Mammary epithelial cell (primary cell): Measurements from ENCODE around the gene FBXL15.

Experiments used
- CTCF ChIP-seq, 2 donors: IDR thresholded peaks in 1 of 2; conservative IDR thresholded peaks in 1 of 2; 2 replicates each; pipeline ENCODE4 v1.5.1; 2011 to 2012; ENCODE audit warnings: inconsistent platforms in 2 of 2, low read length in 2 of 2, mild to moderate bottlenecking in 2 of 2, control low read depth in 1 of 2, low read depth in 1 of 2; ENCODE audit not compliant: insufficient read depth in 1 of 2; ENCODE audit errors: extremely low read depth in 1 of 2
- EZH2 ChIP-seq: IDR thresholded peaks from 2 replicates; pipeline ENCODE4 v1.6.1; 2012; ENCODE audit warnings: low read length, inconsistent platforms, borderline replicate concordance

- TF ChIP-seq CTCF (conservative IDR thresholded peaks at IDR 0.05 in 1 of 2, IDR thresholded peaks at IDR 0.05 in 1 of 2; ENCODE audit: extremely low read depth in 1 of 2, insufficient read depth in 1 of 2, low read depth in 1 of 2, low read length in 2 of 2) (no peak), EZH2 (no peak)
These were observed 25.7 kb upstream of the FBXL15 start for GRCh38 chr10:102394801-102395399.
